Thymus (tissue), 11 donors: ENCODE measurements around the gene DOK4. TPM values are rescaled to one million over a fixed set of nuclear protein-coding genes. Genes with fewer than 3 reads are reported as not detected.
"Not testable (repeated sequence)": the region's sequence is repeated elsewhere in the genome, so short reads cannot be mapped to it uniquely, and the experiment has no call there.

Source experiments
- DNase-seq, 9 donors: peaks; one replicate each; pipeline ENCODE4 v3.0.0-alpha.2; 2013; ENCODE audit warnings: low spot score in 9 of 9, low read depth in 6 of 9, missing footprints in 1 of 9
- H3K27ac ChIP-seq, 2 donors: one replicate each; pipeline ENCODE4 v1.5.1; 2013; ENCODE audit warnings: control low read depth in 1 of 2, low read depth in 1 of 2, low read length in 1 of 2, mild to moderate bottlenecking in 1 of 2, moderate library complexity in 1 of 2
- H3K27me3 ChIP-seq, 2 donors: one replicate each; pipeline ENCODE4 v1.5.1; 2013; ENCODE audit warnings: low read length in 1 of 2; ENCODE audit not compliant: control insufficient read depth in 2 of 2, insufficient read depth in 1 of 2
- H3K36me3 ChIP-seq, 2 donors: one replicate each; pipeline ENCODE4 v1.5.1; 2013; ENCODE audit warnings: low read length in 1 of 2, mild to moderate bottlenecking in 1 of 2, moderate library complexity in 1 of 2; ENCODE audit not compliant: control insufficient read depth in 2 of 2, insufficient read depth in 2 of 2
- H3K4me1 ChIP-seq, 2 donors: one replicate each; pipeline ENCODE4 v1.5.1; 2013; ENCODE audit warnings: low read length in 2 of 2; ENCODE audit not compliant: control insufficient read depth in 2 of 2, insufficient read depth in 2 of 2
- H3K4me3 ChIP-seq, 2 donors: one replicate each; pipeline ENCODE4 v1.5.1; 2013; ENCODE audit warnings: low read length in 2 of 2, control low read depth in 1 of 2, mild to moderate bottlenecking in 1 of 2
- H3K9me3 ChIP-seq, 2 donors: one replicate each; pipeline ENCODE4 v1.5.1; 2013; ENCODE audit warnings: low read length in 1 of 2, mild to moderate bottlenecking in 1 of 2; ENCODE audit not compliant: control insufficient read depth in 2 of 2, insufficient read depth in 1 of 2
- WGBS: extraction: QIAGEN DNeasy Blood & Tissue Kit; methylation state at CpG from one replicate; pipeline ENCODE4 v1.1.7; 2013; 5-methylcytosine and 5-hydroxymethylcytosine counted together
- polyA plus RNA-seq: library from polyadenylated mRNA; stranded (reverse); fragments of 200-250 nt; gene quantifications from one replicate; pipeline ENCODE4 v1.2.3, GENCODE V29; 2013
- total RNA-seq: library from RNA; stranded (reverse); fragments of 120-200 nt; gene quantifications from one replicate; pipeline ENCODE4 v1.2.4, GENCODE V29; 2013
- donor health status: healthy.

DOK4 gene
- total and polyA plus RNA-seq, 2 donors, result 4.1 to 11.8 TPM

DNA sequence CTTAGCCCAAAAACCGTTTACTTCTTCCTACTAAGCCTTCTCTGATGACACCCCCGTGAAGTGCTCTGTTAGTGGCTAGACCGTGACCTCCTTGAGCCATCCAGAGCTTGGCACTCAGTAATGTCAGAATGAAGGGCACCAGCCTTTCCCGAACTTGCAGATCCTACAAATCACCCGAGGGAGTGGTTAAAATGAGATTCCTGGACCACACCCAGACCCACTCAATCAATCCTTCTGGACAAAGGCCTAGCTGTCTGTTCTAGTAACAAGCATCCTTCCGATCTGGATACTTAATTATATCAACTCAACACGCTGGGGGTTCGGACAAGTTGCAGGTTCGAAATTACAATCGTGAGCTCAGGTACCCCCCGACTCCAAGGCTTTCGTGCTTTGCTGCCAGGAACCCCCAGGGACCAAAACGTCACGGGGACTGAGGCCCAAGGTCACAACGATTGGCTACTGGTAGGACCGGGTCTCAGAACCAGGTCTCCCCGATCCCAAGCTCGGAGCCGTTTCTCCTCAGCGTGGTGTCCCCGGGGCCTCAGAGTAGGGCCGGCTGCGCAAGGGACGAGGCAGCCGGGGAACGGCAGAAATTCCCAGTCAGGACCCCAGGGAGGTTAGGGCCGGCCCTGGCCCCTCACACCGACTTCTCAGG, 39.6 kb downstream of the DOK4 start:
- peak in 1 of 9 donors; percentile 18 for DNase-seq

DNA sequence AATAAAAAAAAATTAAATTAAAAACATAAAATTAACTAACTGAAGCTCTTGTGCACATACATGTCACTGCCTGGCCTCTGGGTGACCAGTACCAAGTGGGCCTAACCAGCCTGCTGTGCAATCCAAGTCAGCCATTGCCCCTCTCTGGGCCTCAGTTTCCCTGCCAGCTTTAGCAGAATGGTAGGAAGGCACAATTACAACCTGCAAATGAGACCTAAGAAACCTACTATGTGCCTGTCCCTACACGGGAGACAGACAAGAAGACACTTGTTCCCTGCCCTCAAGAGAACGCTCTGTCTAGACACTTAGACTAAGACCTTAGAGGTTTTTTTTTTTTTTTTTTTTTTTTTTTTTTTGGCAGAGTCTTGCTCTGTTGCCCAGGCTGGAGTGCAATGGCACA, 40.8 kb downstream of the DOK4 start:
- Histone ChIP-seq H3K36me3 (peaks cover 3 to 7% of the 10 kb centered on the region in 2 donors), H3K27ac (no peak overlapping the region), H3K9me3 (peaks cover 2 to 3% of the 10 kb centered on the region in 2 donors), H3K4me1 (peaks cover 6 to 15% of the 10 kb centered on the region in 2 donors), H3K27me3 (no peaks in the 10 kb centered on the region), H3K4me3 (no peak overlapping the region)
- DNase-seq, result no peak
- 99% methylated on average over 2 of the region's 2 CpGs for WGBS

More for the DNA sequence above, 39.6 kb downstream of the DOK4 start:
- 9% methylated on average over 28 of the region's 28 CpGs for WGBS
- Histone ChIP-seq H3K27ac (peak overlapping the region; percentile 55 to 70), H3K36me3 (peaks cover 2 to 6% of the 10 kb centered on the region in 2 donors), H3K4me3 (peak overlapping the region; percentile 79 to 97), H3K27me3 (no peaks in the 10 kb centered on the region), H3K4me1 (peaks cover 6 to 15% of the 10 kb centered on the region in 2 donors), H3K9me3 (no peaks in the 10 kb centered on the region)

DNA sequence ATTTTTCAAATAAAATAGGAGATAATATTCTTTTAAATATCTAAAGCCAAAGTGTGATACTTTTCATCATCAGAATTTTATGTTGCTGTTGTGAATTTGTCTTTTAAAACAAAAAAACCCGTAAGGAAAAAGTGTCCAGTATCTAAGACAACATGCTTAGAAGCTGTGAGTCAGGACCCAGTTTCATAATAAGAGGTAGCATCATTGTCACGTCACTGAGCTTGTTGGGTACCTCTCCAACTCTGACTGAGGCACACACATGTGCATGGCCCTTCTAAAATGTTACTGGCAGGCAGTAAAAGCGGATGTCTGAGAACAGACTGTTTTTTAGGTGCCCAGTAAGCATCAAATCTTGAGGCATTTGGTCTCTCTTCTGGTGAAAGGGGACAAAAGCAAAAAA, 41.6 kb downstream of the DOK4 start:
- Histone ChIP-seq H3K36me3 (peaks cover 6 to 10% of the 10 kb centered on the region in 2 donors), H3K27me3 (no peaks in the 10 kb centered on the region), H3K9me3 (peaks cover 2 to 10% of the 10 kb centered on the region in 2 donors), H3K4me3 (no peak overlapping the region), H3K27ac (no peak overlapping the region), H3K4me1 (peaks cover 6 to 15% of the 10 kb centered on the region in 2 donors)
- 97% methylated on average over 3 of the region's 3 CpGs for WGBS
- no peak for DNase-seq

DNA sequence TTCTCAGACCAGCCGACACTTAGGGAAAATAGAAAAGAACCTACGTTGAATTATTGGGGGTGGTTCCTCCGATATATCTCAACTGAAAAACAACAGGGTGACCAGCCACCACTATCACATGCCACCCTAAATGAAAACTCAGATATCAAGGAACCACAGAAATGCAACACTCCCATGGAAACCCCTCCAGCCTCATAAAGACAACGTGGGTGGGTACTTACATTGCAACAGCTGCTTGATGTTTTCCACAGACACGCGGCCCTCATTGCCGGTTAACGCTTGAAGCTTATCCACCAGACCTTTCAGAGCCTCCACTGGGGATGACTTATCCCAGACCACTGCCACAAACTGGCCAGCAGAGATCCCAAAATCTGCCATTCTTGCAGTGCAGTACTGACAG, 45.7 kb downstream of the DOK4 start:
- not testable (repeated sequence) for H3K4me3 ChIP-seq, H3K4me1 ChIP-seq, H3K27ac ChIP-seq, H3K27me3 ChIP-seq, DNase-seq
- peaks cover 27 to 34% of the 10 kb centered on the region in 2 donors for H3K36me3 ChIP-seq
- WGBS, result over 99% methylated on average over 8 of the region's 8 CpGs
- H3K9me3 ChIP-seq, result peaks cover 2 to 13% of the 10 kb centered on the region in 2 donors

DNA sequence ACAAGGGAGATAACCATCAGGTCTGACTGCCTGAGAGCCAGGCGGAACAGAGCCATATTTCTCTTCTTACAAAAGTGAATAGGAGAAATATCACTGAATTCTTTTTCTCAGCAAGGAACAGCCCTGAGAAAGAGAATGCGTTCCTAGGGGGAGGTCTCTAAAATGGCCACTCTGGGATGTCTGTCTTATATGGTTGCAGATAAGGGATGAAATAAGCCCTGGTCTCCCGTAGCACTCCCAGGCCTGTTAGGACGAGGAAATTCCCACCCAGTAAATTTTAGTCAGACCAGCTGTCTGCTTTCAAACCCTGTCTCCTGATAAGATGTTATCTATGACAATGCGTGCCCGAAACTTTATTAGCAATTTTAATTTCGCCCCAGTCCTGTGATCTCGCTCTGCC, 46.3 kb downstream of the DOK4 start:
- H3K27me3 ChIP-seq, H3K4me1 ChIP-seq, H3K4me3 ChIP-seq, H3K27ac ChIP-seq, DNase-seq: not testable (repeated sequence)
- over 99% methylated on average over 8 of the region's 8 CpGs for WGBS
- H3K9me3 ChIP-seq, result peaks cover 2 to 13% of the 10 kb centered on the region in 2 donors
- peaks cover 29 to 37% of the 10 kb centered on the region in 2 donors for H3K36me3 ChIP-seq

DNA sequence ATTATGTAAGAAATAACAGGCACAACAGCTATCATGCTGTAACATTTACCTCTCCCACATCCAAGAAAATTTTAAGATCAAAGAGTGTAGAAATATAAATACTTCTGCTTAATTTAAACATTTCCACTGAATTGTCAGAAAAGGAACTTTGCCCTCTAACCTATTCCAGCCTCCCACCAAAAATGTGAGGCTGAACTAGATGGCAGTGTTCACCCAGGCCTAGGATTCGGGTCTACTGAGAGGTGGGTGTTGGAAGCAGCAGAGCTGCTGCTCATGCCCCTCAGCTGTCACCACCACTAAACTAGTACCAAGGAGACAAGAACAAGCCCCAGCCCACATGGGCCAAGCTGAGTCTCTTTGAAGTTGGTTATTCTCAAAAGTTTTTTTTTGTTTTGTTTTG, 50.5 kb downstream of the DOK4 start:
- H3K4me1 ChIP-seq, result peaks cover 14 to 23% of the 10 kb centered on the region in 2 donors
- peaks cover 2 to 13% of the 10 kb centered on the region in 2 donors for H3K9me3 ChIP-seq
- no peaks in the 10 kb centered on the region for H3K27me3 ChIP-seq
- DNase-seq, result no peak
- peak overlapping the region in 1 of 2 donors; percentile 53 for H3K27ac ChIP-seq
- H3K36me3 ChIP-seq, result peaks cover 49 to 72% of the 10 kb centered on the region in 2 donors
- no peak overlapping the region for H3K4me3 ChIP-seq
- 97% methylated on average over 1 of the region's 1 CpG for WGBS

DNA sequence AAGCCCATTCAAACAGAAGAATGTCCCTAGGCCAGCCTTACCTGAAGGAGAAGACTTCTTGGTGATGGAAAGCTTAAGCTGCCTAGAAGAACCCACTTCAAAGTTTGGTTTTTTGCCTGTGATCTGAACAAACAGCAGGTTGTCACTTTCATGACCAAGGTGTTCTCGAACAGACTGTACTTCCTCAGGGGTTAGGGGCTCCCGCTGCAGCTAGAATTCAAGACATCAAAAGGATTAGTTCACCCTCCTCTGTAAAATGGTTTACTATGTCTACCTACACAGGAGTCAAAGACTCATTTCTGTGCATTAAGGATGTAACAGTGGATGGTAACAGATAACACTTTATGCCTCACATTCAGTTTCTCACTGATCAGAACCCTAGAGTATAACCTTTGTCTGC, 52.3 kb downstream of the DOK4 start:
- peaks cover 0 to under 1% of the 10 kb centered on the region in 2 donors for H3K9me3 ChIP-seq
- no peaks in the 10 kb centered on the region for H3K27me3 ChIP-seq
- DNase-seq, result peak in 7 of 9 donors; percentile 38 to 86 (median 65)
- peaks cover 52 to 75% of the 10 kb centered on the region in 2 donors for H3K36me3 ChIP-seq
- H3K27ac ChIP-seq, result peak overlapping the region; percentile 6 to 76
- H3K4me3 ChIP-seq, result no peak overlapping the region
- H3K4me1 ChIP-seq, result peaks cover 14 to 23% of the 10 kb centered on the region in 2 donors
- 25% methylated on average over 2 of the region's 2 CpGs for WGBS

DNA sequence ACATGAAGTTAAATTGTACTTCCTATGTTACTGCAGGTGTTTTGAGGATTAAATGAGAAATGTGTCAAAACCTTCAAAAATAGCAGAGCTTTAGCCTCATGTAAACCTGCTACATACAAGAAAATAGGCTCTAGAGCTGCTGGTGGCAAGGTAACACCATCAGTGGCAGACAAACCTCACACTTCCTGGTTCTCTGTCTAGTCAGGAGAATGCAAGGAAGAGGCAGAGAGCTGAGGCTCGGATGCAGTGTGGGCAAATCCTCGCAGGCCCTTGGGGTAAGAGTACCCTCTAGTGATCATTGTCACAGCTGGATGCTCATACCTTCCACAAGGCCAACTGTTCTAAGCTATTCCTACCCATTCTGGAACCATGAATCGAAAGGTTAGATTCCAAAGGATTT, 53.3 kb downstream of the DOK4 start:
- H3K27me3 ChIP-seq, result no peaks in the 10 kb centered on the region
- WGBS, result 96% methylated on average over 3 of the region's 3 CpGs
- no peaks in the 10 kb centered on the region for H3K9me3 ChIP-seq
- H3K4me3 ChIP-seq, result no peak overlapping the region
- DNase-seq, result peak in 1 of 9 donors; percentile 36
- H3K4me1 ChIP-seq, result peaks cover 14 to 23% of the 10 kb centered on the region in 2 donors
- peak overlapping the region in 1 of 2 donors; percentile 81 for H3K27ac ChIP-seq
- H3K36me3 ChIP-seq, result peaks cover 59 to 76% of the 10 kb centered on the region in 2 donors

DNA sequence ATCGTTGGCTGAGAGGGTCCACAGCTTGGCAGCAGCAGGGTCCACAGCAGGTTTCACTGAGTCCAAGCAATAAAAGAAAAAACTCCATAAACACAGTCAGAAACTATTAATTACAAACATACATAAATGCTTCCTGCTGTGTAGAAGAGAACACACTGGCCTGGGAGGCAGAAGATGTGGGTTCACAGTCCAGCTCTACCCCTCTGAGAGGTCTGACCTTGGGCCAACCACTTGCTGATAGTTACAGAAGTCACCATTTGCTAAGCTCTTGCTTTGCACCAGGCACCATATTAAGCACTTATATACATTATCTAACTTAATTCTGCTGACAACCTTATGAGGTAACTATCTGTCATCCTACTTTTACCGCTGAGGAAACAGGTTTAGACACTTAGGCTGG, 53.8 kb downstream of the DOK4 start:
- H3K4me3 ChIP-seq, result no peak overlapping the region
- 97% methylated on average over 2 of the region's 2 CpGs for WGBS
- no peak for DNase-seq
- H3K27me3 ChIP-seq, result no peaks in the 10 kb centered on the region
- H3K4me1 ChIP-seq, result peaks cover 14 to 23% of the 10 kb centered on the region in 2 donors
- H3K36me3 ChIP-seq, result peaks cover 62 to 80% of the 10 kb centered on the region in 2 donors
- H3K9me3 ChIP-seq, result no peaks in the 10 kb centered on the region
- H3K27ac ChIP-seq, result peak overlapping the region in 1 of 2 donors; percentile 81
